K562 (cell line): ENCODE results near the gene IL12RB1. TPM values are rescaled to one million over a fixed set of nuclear protein-coding genes. Genes with fewer than 3 reads are reported as not detected.

ENCODE experiments used
- ATAC-seq: fragments of 200-7000 bp; cut with Tn5 transposase; 3 replicates; pipeline ENCODE4 v1.9.1; 2020; ENCODE audit warnings: moderate library complexity
- BruUV-seq: library from RNA; stranded (reverse); fragments of 400-500 nt; replicated peaks from 2 replicates; lab custom pipeline; 2021; lab: Mats Ljungman, UMichigan
- CTCF ChIA-PET: fragments of 300-600 bp; formaldehyde crosslinking; extraction: SDS; loops from one replicate; lab custom pipeline; 2021; ENCODE audit warnings: low intra/inter-chr PET ratio; lab: Yijun Ruan, JAX
- POLR2A ChIA-PET: fragments of 300-600, 350-650 bp; sonication (Branson Sonifier 250); formaldehyde crosslinking; extraction: SDS; loops from one replicate; lab custom pipeline; 2021; ENCODE audit warnings: antibody characterized with exemption, inconsistent platforms; lab: Yijun Ruan, JAX
- DNase-seq, 4 experiments: peaks; one replicate each; pipeline versions ENCODE4 v3.0.0 to v3.0.0-alpha.2; 2011 to 2018; ENCODE audit warnings: low spot score in 3 of 4, mixed read lengths in 3 of 4; ENCODE audit errors: extremely low read depth in 1 of 4
- FAIRE-seq: peaks from 2 replicates; lab custom pipeline; 2011; peaks lifted over from hg19 to GRCh38; lab: Jason Lieb, UNC
- H2AFZ ChIP-seq: 2 replicates; pipeline ENCODE4 v1.6.0; 2011; ENCODE audit warnings: low read depth, low read length, control low read depth, inconsistent platforms
- H3K27ac ChIP-seq: fragments of 200-600 bp; 3 replicates; pipeline ENCODE4 v1.8.0; 2011; ENCODE audit warnings: low read depth, mild to moderate bottlenecking, control low read depth, inconsistent platforms, low read length, moderate library complexity, mixed read lengths; ENCODE audit errors: extremely low read depth
- H3K27me3 ChIP-seq, 2 experiments: fragments of 300-600 bp in 1 of 2; 2 replicates in 1 of 2; 3 replicates in 1 of 2; pipeline versions ENCODE4 v1.6.0 to v1.8.0; 2011; ENCODE audit warnings: inconsistent platforms in 2 of 2, low read length in 2 of 2, mild to moderate bottlenecking in 1 of 2, mixed read lengths in 1 of 2, moderate library complexity in 1 of 2; ENCODE audit not compliant: control insufficient read depth in 2 of 2, insufficient read depth in 2 of 2
- H3K36me3 ChIP-seq: fragments of 300-600 bp; 3 replicates; pipeline ENCODE4 v1.8.0; 2011; ENCODE audit warnings: mild to moderate bottlenecking, low read length, inconsistent platforms; ENCODE audit not compliant: control insufficient read depth, insufficient read depth
- H3K4me1 ChIP-seq, 2 experiments: fragments of 200-600 bp in 1 of 2; replicated peaks in 1 of 2; 2 replicates in 1 of 2; 3 replicates in 1 of 2; pipeline versions ENCODE4 v1.5.1 to v1.8.0; 2011; ENCODE audit warnings: inconsistent platforms in 2 of 2, low read length in 2 of 2, mild to moderate bottlenecking in 1 of 2, mixed read lengths in 1 of 2, moderate library complexity in 1 of 2; ENCODE audit not compliant: control insufficient read depth in 2 of 2, insufficient read depth in 2 of 2
- H3K4me2 ChIP-seq: 2 replicates; pipeline ENCODE4 v1.6.1; 2011; ENCODE audit warnings: low read length, control low read depth, inconsistent platforms, mixed read lengths; ENCODE audit not compliant: insufficient read depth
- H3K4me3 ChIP-seq: fragments of 200-600 bp; sonication (generic), shearing (Covaris generic); 2 replicates; pipeline ENCODE4 v1.5.1; 2016; ENCODE audit warnings: control low read depth, inconsistent platforms
- H3K79me2 ChIP-seq: fragments of 200-600 bp; 3 replicates; pipeline ENCODE4 v1.8.0; 2011; ENCODE audit warnings: low read length, inconsistent platforms; ENCODE audit not compliant: control insufficient read depth, insufficient read depth
- H3K9ac ChIP-seq, 2 experiments: 2 replicates each; pipeline versions ENCODE4 v1.6.0 to v1.6.1; 2011; ENCODE audit warnings: low read depth in 2 of 2, low read length in 2 of 2, control low read depth in 1 of 2, inconsistent platforms in 1 of 2, mild to moderate bottlenecking in 1 of 2, mixed read lengths in 1 of 2; ENCODE audit not compliant: insufficient read depth in 1 of 2
- H3K9me1 ChIP-seq: one replicate; pipeline ENCODE4 v1.6.0; 2011; ENCODE audit warnings: inconsistent platforms, mild to moderate bottlenecking, low read length, moderate library complexity; ENCODE audit not compliant: control insufficient read depth, insufficient read depth
- H3K9me3 ChIP-seq: replicated peaks from 2 replicates; pipeline ENCODE4 v1.5.1; 2011; ENCODE audit warnings: low read depth, low read length, inconsistent platforms; ENCODE audit not compliant: control insufficient read depth, insufficient read depth
- H4K20me1 ChIP-seq: replicated peaks from 2 replicates; pipeline ENCODE4 v1.6.1; 2011; ENCODE audit warnings: low read length, inconsistent platforms, mixed read lengths; ENCODE audit not compliant: control insufficient read depth, insufficient read depth
- HDAC1 ChIP-seq, 2 experiments: fragments of 450-650 bp; IDR thresholded peaks; 2 replicates each; pipeline ENCODE4 v1.6.1; 2016 to 2017; ENCODE audit warnings: inconsistent platforms in 1 of 2, mild to moderate bottlenecking in 1 of 2, moderate library complexity in 1 of 2
- HDAC8 ChIP-seq: fragments of 450-650 bp; IDR thresholded peaks from 2 replicates; pipeline ENCODE4 v1.6.1; 2016; ENCODE audit warnings: mild to moderate bottlenecking, missing genetic modification characterization, moderate library complexity, missing compliant biosample characterization
- HMGN3 ChIP-seq: IDR thresholded peaks from 2 replicates; pipeline ENCODE4 v1.6.1; 2011; ENCODE audit warnings: borderline replicate concordance, low read depth, mild to moderate bottlenecking, mixed read lengths, low read length; ENCODE audit not compliant: insufficient read length; ENCODE audit errors: extremely low read depth
- MNT ChIP-seq, 2 experiments: fragments of 450-650 bp; conservative IDR thresholded peaks; 2 replicates each; pipeline ENCODE4 v1.6.1; 2017; ENCODE audit warnings: mild to moderate bottlenecking in 2 of 2, moderate library complexity in 2 of 2
- NFE2L1 ChIP-seq: fragments of 450-650 bp; IDR thresholded peaks from 2 replicates; pipeline ENCODE4 v1.6.1; 2016; ENCODE audit warnings: missing genetic modification characterization, low read depth, mild to moderate bottlenecking, missing compliant biosample characterization, moderate library complexity, borderline replicate concordance
- PRDM10 ChIP-seq: fragments of 450-650 bp; IDR thresholded peaks from 2 replicates; pipeline ENCODE4 v1.6.1; 2018; ENCODE audit not compliant: partially characterized antibody
- RFX5 ChIP-seq: IDR thresholded peaks from 2 replicates; pipeline ENCODE4 v1.6.1; 2011; ENCODE audit warnings: low read depth, mild to moderate bottlenecking, improper control_type of control experiment, low read length
- TFE3 ChIP-seq: fragments of 450-650 bp; formaldehyde crosslinking; IDR thresholded peaks from 2 replicates; pipeline ENCODE4 v1.4.0; 2020; ENCODE audit warnings: mild to moderate bottlenecking, mixed read lengths
- ZNF584 ChIP-seq: fragments of 200-800 bp; sonication (Bioruptor generic); IDR thresholded peaks from 2 replicates; pipeline ENCODE4 v1.6.1; 2016; ENCODE audit warnings: low read depth, mild to moderate bottlenecking, missing genetic modification characterization, missing compliant biosample characterization
- WGBS: fragments of 100-300 bp; shearing (Covaris generic); methylation state at CpG from one replicate; pipeline ENCODE4 v1.1.6; 2016; ENCODE audit warnings: low coverage, mixed read lengths; ENCODE audit not compliant: insufficient coverage; ENCODE audit errors: missing lambda C conversion rate; 5-methylcytosine and 5-hydroxymethylcytosine counted together
- in situ Hi-C: fragments of 300-500 bp; cut with MboI; formaldehyde crosslinking; loops from 4 replicates; pipeline ENCODE4 v1.15.0; 2018; ENCODE audit warnings: inconsistent platforms, mixed read lengths
- intact Hi-C: fragments of 100-400 bp; cut with micrococcal nuclease; formaldehyde crosslinking; loops from 2 replicates; pipeline ENCODE4 v1.14.2; 2022
- polyA plus RNA-seq, 8 experiments: library from polyadenylated mRNA; depleted of rRNA in 4 of 8; stranded (reverse) in 5 of 8; unstranded in 3 of 8; fragments of >200 nt; fragmentation: Nextera tagmentation in 2 of 8; fragmentation: Illumina TruSeq in 1 of 8; extraction: Ambion mirVana in 2 of 8; extraction: Trizol in 1 of 8; gene quantifications; 2 replicates each; pipeline versions ENCODE4 v1.2.1 to v1.2.3, GENCODE V29; 2011 to 2014; ENCODE audit warnings: inconsistent platforms in 1 of 8, missing spikeins in 1 of 8
- total RNA-seq, 7 experiments: library from RNA; depleted of rRNA in 6 of 7; stranded (reverse); fragments of >200 nt in 6 of 7; fragmentation: Illumina TruSeq in 2 of 7; extraction: Trizol in 2 of 7; gene quantifications; 2 replicates each; pipeline versions ENCODE4 v1.2.1 to v1.2.3, GENCODE V29; 2011 to 2021; ENCODE audit warnings: low replicate concordance in 1 of 7

The IL12RB1 gene
- total and polyA plus RNA-seq, 9 of the 15 experiments (the other 6 are each of a cell fraction or from before 2014, with no cell fraction given), result 0.04 to 0.07 (median 0.06) TPM; not detected in 5

- no peak for TF ChIP-seq HDAC8 (tag)
- TF ChIP-seq RFX5, result no peak
Measured at GRCh38 chr19:18110609-18111232, 24.0 kb upstream of the IL12RB1 start (continued).

- H3K27ac ChIP-seq, result peak overlapping the region; percentile 61; the same call in 2 of the 3 replicates
- no peaks in the 10 kb centered on the region for H3K27me3 ChIP-seq
- peak overlapping the region; percentile 89 for H3K4me2 ChIP-seq
- ATAC-seq (peak; percentile 89), FAIRE-seq (no peak), DNase-seq (peak; percentile 71 to 89 (median 85))
- no peaks in the 10 kb centered on the region for H3K9me3 ChIP-seq
- no peaks in the 10 kb centered on the region for H4K20me1 ChIP-seq
- ChIA-PET POLR2A (interaction anchor here (0.5 to 2.2 kb wide), 5 partner anchors 9 to 279 kb away, joined by 3 to 7 read pairs (median 3); partner anchors contain the start of genes IFI30 and MAST3), CTCF (no interaction called here)
- H3K36me3 ChIP-seq, result peaks cover 9% of the 10 kb centered on the region; the same call in 1 of the 3 replicates
- H3K9ac ChIP-seq, result peak overlapping the region; percentile 61 to 93
- peak overlapping the region; percentile 63 for H3K4me3 ChIP-seq
- peaks cover 14 to 24% of the 10 kb centered on the region in 2 experiments for H3K4me1 ChIP-seq
- intact Hi-C loops (loop anchor here (5.0 to 10.0 kb wide), 2 partner anchors 103 to 215 kb away; partner anchors contain the start of genes ARRDC2 and LSM4), in situ Hi-C loops (no loop called here)
- WGBS, result 3% methylated on average over 42 of the region's 92 CpGs
- no peaks in the 10 kb centered on the region for H3K9me1 ChIP-seq
- peak overlapping the region; percentile 87 for H2AFZ ChIP-seq
- no peaks in the 10 kb centered on the region for H3K79me2 ChIP-seq
- BruUV-seq, result no TSS peak
- TF ChIP-seq HDAC1 (IDR thresholded peaks at IDR 0.05) (peak in 1 of 2 experiments; percentile 40; a peak in 1 of 4 replicates), NFE2L1 (tag) (no peak), MNT (conservative IDR thresholded peaks at IDR 0.05) (peak in 1 of 2 experiments; percentile 66; a peak in 2 of 4 replicates), TFE3 (CRISPR knock-in tag) (no peak), HMGN3 (peak; percentile 54), ZNF584 (no peak), PRDM10 (peak; percentile 93)
Measured at GRCh38 chr19:18109733-18110608, 23.2 kb upstream of the IL12RB1 start.
